Measurements from ENCODE around the gene ZP1. TPM values are rescaled to one million over a fixed set of nuclear protein-coding genes. Genes with fewer than 3 reads are reported as not detected.
"Not testable (repeated sequence)": the region's sequence is repeated elsewhere in the genome, so short reads cannot be mapped to it uniquely, and the experiment has no call there.

ZP1 gene
- total RNA-seq, 1 experiment from 2014 or later = not detected

DNA sequence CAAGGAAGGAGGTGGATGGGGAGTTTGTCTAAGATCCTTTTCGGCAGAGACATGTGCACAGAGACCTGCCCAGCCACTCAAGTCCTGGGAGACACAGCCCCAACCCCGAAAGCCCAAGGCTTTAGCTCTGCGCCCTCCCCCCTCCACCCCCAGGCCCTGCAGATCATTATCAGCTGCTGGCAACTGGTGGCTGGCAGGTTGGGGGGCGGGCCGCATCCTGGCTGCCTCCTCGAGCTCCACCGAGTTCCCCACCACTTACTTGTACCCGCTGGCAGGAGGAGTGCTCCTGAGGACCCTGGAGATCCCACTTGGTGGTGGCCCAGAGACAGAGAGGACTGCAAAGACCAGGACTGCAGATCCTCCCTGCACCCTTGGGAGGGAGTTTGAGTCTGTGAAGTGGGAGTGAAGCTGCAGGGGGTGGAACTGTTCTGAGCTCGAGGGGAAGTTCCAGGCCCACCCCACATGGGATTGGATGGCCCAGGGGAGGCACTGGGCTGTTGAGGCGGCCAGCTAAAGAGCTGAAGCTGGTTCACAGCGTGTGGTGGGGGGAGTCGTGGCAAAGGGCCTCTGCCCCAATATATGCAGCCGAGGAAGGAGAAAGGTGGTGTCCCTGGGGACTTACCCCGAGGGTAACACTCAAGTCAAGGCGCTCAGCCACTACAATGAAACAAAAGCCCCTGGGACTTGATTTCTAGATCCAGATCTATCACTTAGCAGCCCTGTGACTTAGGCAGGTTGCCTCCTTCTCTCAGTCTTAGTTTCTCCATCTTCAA lies 45.3 kb upstream of the ZP1 start:
- Mint-ChIP-seq H3K4me3 (no peak overlapping the region), H3K4me1 (no peaks in the 10 kb centered on the region), H3K27me3 (ENCODE audit: low read depth) (peaks cover 1% of the 10 kb centered on the region; the same call in 1 of the 2 replicates), H3K9me3 (peaks cover 6% of the 10 kb centered on the region), H3K27ac (no peak overlapping the region), H3K36me3 (peaks cover 3% of the 10 kb centered on the region)
- no peak for TF ChIP-seq OVOL2 (CRISPR knock-in tag; IDR thresholded peaks at IDR 0.05; ENCODE audit: borderline replicate concordance)
- no peak for TF ChIP-seq NR3C1 (CRISPR knock-in tag; conservative IDR thresholded peaks at IDR 0.05; ENCODE audit: low read depth)
- TF ChIP-seq, protein P1, sequence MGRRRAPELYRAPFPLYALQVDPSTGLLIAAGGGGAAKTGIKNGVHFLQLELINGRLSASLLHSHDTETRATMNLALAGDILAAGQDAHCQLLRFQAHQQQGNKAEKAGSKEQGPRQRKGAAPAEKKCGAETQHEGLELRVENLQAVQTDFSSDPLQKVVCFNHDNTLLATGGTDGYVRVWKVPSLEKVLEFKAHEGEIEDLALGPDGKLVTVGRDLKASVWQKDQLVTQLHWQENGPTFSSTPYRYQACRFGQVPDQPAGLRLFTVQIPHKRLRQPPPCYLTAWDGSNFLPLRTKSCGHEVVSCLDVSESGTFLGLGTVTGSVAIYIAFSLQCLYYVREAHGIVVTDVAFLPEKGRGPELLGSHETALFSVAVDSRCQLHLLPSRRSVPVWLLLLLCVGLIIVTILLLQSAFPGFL (CRISPR knock-in tag; IDR thresholded peaks at IDR 0.05; ENCODE audit: borderline replicate concordance) = no peak
- no peak for TF ChIP-seq CREB1 (CRISPR knock-in tag; IDR thresholded peaks at IDR 0.05)
- no peak for TF ChIP-seq ZNF423 (CRISPR knock-in tag; IDR thresholded peaks at IDR 0.05)
- TF ChIP-seq ELF4 (CRISPR knock-in tag; IDR thresholded peaks at IDR 0.05; ENCODE audit: low read depth) = no peak
- no peak for TF ChIP-seq FOXK1 (CRISPR knock-in tag; IDR thresholded peaks at IDR 0.05)
- TF ChIP-seq GTF2I (CRISPR knock-in tag; conservative IDR thresholded peaks at IDR 0.05) = no peak
- TF ChIP-seq JAZF1 (CRISPR knock-in tag; IDR thresholded peaks at IDR 0.05) = no peak
- TF ChIP-seq, protein P2, sequence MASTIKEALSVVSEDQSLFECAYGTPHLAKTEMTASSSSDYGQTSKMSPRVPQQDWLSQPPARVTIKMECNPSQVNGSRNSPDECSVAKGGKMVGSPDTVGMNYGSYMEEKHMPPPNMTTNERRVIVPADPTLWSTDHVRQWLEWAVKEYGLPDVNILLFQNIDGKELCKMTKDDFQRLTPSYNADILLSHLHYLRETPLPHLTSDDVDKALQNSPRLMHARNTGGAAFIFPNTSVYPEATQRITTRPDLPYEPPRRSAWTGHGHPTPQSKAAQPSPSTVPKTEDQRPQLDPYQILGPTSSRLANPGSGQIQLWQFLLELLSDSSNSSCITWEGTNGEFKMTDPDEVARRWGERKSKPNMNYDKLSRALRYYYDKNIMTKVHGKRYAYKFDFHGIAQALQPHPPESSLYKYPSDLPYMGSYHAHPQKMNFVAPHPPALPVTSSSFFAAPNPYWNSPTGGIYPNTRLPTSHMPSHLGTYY (CRISPR knock-in tag; IDR thresholded peaks at IDR 0.05) = no peak
- TF ChIP-seq, protein P3, sequence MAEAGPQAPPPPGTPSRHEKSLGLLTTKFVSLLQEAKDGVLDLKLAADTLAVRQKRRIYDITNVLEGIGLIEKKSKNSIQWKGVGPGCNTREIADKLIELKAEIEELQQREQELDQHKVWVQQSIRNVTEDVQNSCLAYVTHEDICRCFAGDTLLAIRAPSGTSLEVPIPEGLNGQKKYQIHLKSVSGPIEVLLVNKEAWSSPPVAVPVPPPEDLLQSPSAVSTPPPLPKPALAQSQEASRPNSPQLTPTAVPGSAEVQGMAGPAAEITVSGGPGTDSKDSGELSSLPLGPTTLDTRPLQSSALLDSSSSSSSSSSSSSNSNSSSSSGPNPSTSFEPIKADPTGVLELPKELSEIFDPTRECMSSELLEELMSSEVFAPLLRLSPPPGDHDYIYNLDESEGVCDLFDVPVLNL (CRISPR knock-in tag; IDR thresholded peaks at IDR 0.05; ENCODE audit: borderline replicate concordance, low read depth) = no peak
- TF ChIP-seq RORB (CRISPR knock-in tag; IDR thresholded peaks at IDR 0.05) = no peak
- no peak for TF ChIP-seq ARID4B (CRISPR knock-in tag; IDR thresholded peaks at IDR 0.05; ENCODE audit: borderline replicate concordance)
- TF ChIP-seq ATF6 (CRISPR knock-in tag; IDR thresholded peaks at IDR 0.05) = no peak
- TF ChIP-seq MYBL2 (CRISPR knock-in tag; IDR thresholded peaks at IDR 0.05) = no peak
- no peak for TF ChIP-seq SMAD4 (CRISPR knock-in tag; IDR thresholded peaks at IDR 0.05)
- TF ChIP-seq ZNF512 (CRISPR knock-in tag; IDR thresholded peaks at IDR 0.05; ENCODE audit: borderline replicate concordance) = no peak
- ATAC-seq = no peak
- POLR2A ChIA-PET = no interaction called here
- DNase-seq (ENCODE audit: low spot score) = no peak
- CTCF ChIA-PET = interaction anchor here (1.1 to 2.8 kb wide), 3 partner anchors 9 to 77 kb away, joined by 5 to 16 read pairs (median 9); no protein-coding TSS in a partner anchor

GRCh38 chr11:60823745-60824306 lies 43.5 kb upstream of the ZP1 start:
- DNase-seq (ENCODE audit: low spot score); H3K27ac Mint-ChIP-seq; H3K4me3 Mint-ChIP-seq; H3K36me3 Mint-ChIP-seq; H3K9me3 Mint-ChIP-seq; H3K4me1 Mint-ChIP-seq; POLR2A ChIA-PET; ATAC-seq; H3K27me3 Mint-ChIP-seq (ENCODE audit: low read depth): not testable (repeated sequence)
- CTCF ChIA-PET = interaction anchor here (2.6 kb wide), 1 partner anchor 64 kb away, joined by 16 read pairs; no protein-coding TSS in a partner anchor
